Neural progenitor cell (in vitro differentiated cells): ENCODE data around the gene PIGP. TPM values are rescaled to one million over a fixed set of nuclear protein-coding genes. Genes with fewer than 3 reads are reported as not detected.

ENCODE experiments used
- DNase-seq: peaks from one replicate; pipeline ENCODE4 v3.0.0-alpha.2; 2016; ENCODE audit warnings: low spot score
- H2AFZ ChIP-seq: fragments of 200-600 bp; sonication (generic); replicated peaks from 2 replicates; pipeline ENCODE4 v1.6.1; 2016; ENCODE audit warnings: antibody characterized with exemption
- H3F3A ChIP-seq: fragments of 200-600 bp; sonication (generic); 2 replicates; pipeline ENCODE4 v1.6.1; 2016; ENCODE audit warnings: antibody characterized with exemption, low read depth
- H3K27ac ChIP-seq: fragments of 200-600 bp; sonication (generic); 2 replicates; pipeline ENCODE4 v1.5.1; 2016; ENCODE audit warnings: mild to moderate bottlenecking
- H3K27me3 ChIP-seq: fragments of 200-600 bp; sonication (generic); 2 replicates; pipeline ENCODE4 v1.6.1; 2016; ENCODE audit warnings: mild to moderate bottlenecking, moderate library complexity
- H3K36me3 ChIP-seq: fragments of 200-600 bp; sonication (generic); 2 replicates; pipeline ENCODE4 v1.5.1; 2016
- H3K4me1 ChIP-seq: fragments of 200-600 bp; sonication (generic); 2 replicates; pipeline ENCODE4 v1.6.1; 2016; ENCODE audit warnings: mixed run types
- H3K4me2 ChIP-seq: fragments of 200-600 bp; sonication (generic); 2 replicates; pipeline ENCODE4 v1.6.1; 2016
- H3K4me3 ChIP-seq: fragments of 200-600 bp; sonication (generic); 2 replicates; pipeline ENCODE4 v1.5.1; 2016
- H3K79me2 ChIP-seq: fragments of 200-600 bp; sonication (generic); 2 replicates; pipeline ENCODE4 v1.6.1; 2016; ENCODE audit warnings: low read depth
- H3K9ac ChIP-seq: fragments of 200-600 bp; sonication (generic); 2 replicates; pipeline ENCODE4 v1.6.1; 2016
- H3K9me3 ChIP-seq: fragments of 200-600 bp; sonication (generic); 2 replicates; pipeline ENCODE4 v1.5.1; 2016; ENCODE audit warnings: low read depth
- H4K20me1 ChIP-seq: fragments of 200-600 bp; sonication (generic); 2 replicates; pipeline ENCODE4 v1.6.1; 2016; ENCODE audit warnings: low read depth
- H3K27ac Mint-ChIP-seq: 3 replicates; pipeline ENCODE4 v1.8.0; 2021; ENCODE audit warnings: mixed read lengths
- H3K27me3 Mint-ChIP-seq: 2 replicates; pipeline ENCODE4 v1.8.0; 2022; ENCODE audit warnings: low read depth, mild to moderate bottlenecking, inconsistent platforms, moderate library complexity, mixed read lengths; ENCODE audit not compliant: insufficient read depth
- H3K36me3 Mint-ChIP-seq: 3 replicates; pipeline ENCODE4 v1.8.0; 2021; ENCODE audit warnings: mixed read lengths
- H3K4me1 Mint-ChIP-seq: 3 replicates; pipeline ENCODE4 v1.8.0; 2021; ENCODE audit warnings: mixed read lengths
- H3K4me3 Mint-ChIP-seq: 3 replicates; pipeline ENCODE4 v1.8.0; 2021; ENCODE audit warnings: mild to moderate bottlenecking, moderate library complexity, mixed read lengths
- H3K9me3 Mint-ChIP-seq: 3 replicates; pipeline ENCODE4 v1.8.0; 2020; ENCODE audit warnings: mixed read lengths
- CTCF ChIP-seq: fragments of 200-600 bp; sonication (generic); IDR thresholded peaks from 2 replicates; pipeline ENCODE4 v1.5.1; 2017; ENCODE audit warnings: antibody characterized with exemption, mild to moderate bottlenecking
- EZH2 ChIP-seq: fragments of 200-600 bp; sonication (generic); IDR thresholded peaks from 2 replicates; pipeline ENCODE4 v1.6.1; 2017; ENCODE audit warnings: antibody characterized with exemption, mild to moderate bottlenecking, moderate library complexity
- EZH2phosphoT487 ChIP-seq: fragments of 200-600 bp; sonication (generic); IDR thresholded peaks from 2 replicates; pipeline ENCODE4 v1.6.1; 2017; ENCODE audit warnings: antibody characterized with exemption
- total RNA-seq: library from RNA; depleted of rRNA; stranded (reverse); fragments of >200 nt; gene quantifications from 2 replicates; pipeline ENCODE4 v1.2.3, GENCODE V29; 2015; ENCODE audit warnings: low replicate concordance

PIGP gene
- total RNA-seq, 1 donor from 2014 or later: 25.8 TPM

- H3K79me2 ChIP-seq: peaks cover 21% of the 10 kb centered on the region
Measured at GRCh38 chr21:37087188-37087587, 14.3 kb upstream of the PIGP start.

GRCh38 chr21:37085726-37086125 is 12.9 kb upstream of the PIGP start:
- Mint-ChIP-seq H3K36me3 (peaks cover 33% of the 10 kb centered on the region), H3K9me3 (peaks cover 13% of the 10 kb centered on the region), H3K4me1 (no peaks in the 10 kb centered on the region), H3K27ac (no peak overlapping the region), H3K4me3 (no peak overlapping the region), H3K27me3 (no peaks in the 10 kb centered on the region)
- Histone ChIP-seq H3K27me3 (no peaks in the 10 kb centered on the region), H3K4me3 (no peak overlapping the region), H3K9ac (no peak overlapping the region), H3K9me3 (no peaks in the 10 kb centered on the region), H3F3A (no peaks in the 10 kb centered on the region), H3K4me1 (no peaks in the 10 kb centered on the region), H3K27ac (no peak overlapping the region), H3K79me2 (peaks cover 31% of the 10 kb centered on the region), H4K20me1 (peaks cover 43% of the 10 kb centered on the region), H2AFZ (no peak overlapping the region), H3K4me2 (no peak overlapping the region), H3K36me3 (no peaks in the 10 kb centered on the region)
- DNase-seq: no peak
- TF ChIP-seq EZH2phosphoT487 (no peak), CTCF (no peak), EZH2 (no peak)

More at GRCh38 chr21:37087188-37087587, 14.3 kb upstream of the PIGP start:
- Histone ChIP-seq H3K4me1 (no peaks in the 10 kb centered on the region), H3K27me3 (no peaks in the 10 kb centered on the region), H3F3A (peaks cover 3% of the 10 kb centered on the region), H2AFZ (no peak overlapping the region), H3K27ac (no peak overlapping the region), H3K4me2 (no peak overlapping the region), H4K20me1 (peaks cover 53% of the 10 kb centered on the region), H3K36me3 (no peaks in the 10 kb centered on the region), H3K9me3 (no peaks in the 10 kb centered on the region), H3K4me3 (no peak overlapping the region), H3K9ac (no peak overlapping the region)
- H3K27ac Mint-ChIP-seq: no peak overlapping the region
- no peaks in the 10 kb centered on the region for H3K4me1 Mint-ChIP-seq
- no peak overlapping the region for H3K4me3 Mint-ChIP-seq
- peak; percentile 7 for DNase-seq
- H3K27me3 Mint-ChIP-seq: no peaks in the 10 kb centered on the region
- H3K9me3 Mint-ChIP-seq: peaks cover 5% of the 10 kb centered on the region
- no peak for TF ChIP-seq EZH2
- TF ChIP-seq CTCF: peak; percentile 21
- H3K36me3 Mint-ChIP-seq: peaks cover 29% of the 10 kb centered on the region

- no peak overlapping the region for H2AFZ ChIP-seq
- H3K9ac ChIP-seq: no peak overlapping the region
- Mint-ChIP-seq H3K4me3 (no peak overlapping the region), H3K4me1 (no peaks in the 10 kb centered on the region), H3K27me3 (no peaks in the 10 kb centered on the region), H3K27ac (no peak overlapping the region), H3K36me3 (peaks cover 33% of the 10 kb centered on the region), H3K9me3 (peaks cover 32% of the 10 kb centered on the region)
- no peak overlapping the region for H3K27ac ChIP-seq
- H3F3A ChIP-seq: no peaks in the 10 kb centered on the region
- no peak overlapping the region for H3K4me3 ChIP-seq
- no peaks in the 10 kb centered on the region for H3K27me3 ChIP-seq
- H3K4me1 ChIP-seq: no peaks in the 10 kb centered on the region
- no peaks in the 10 kb centered on the region for H3K9me3 ChIP-seq
- H3K4me2 ChIP-seq: no peak overlapping the region
- peaks cover 27% of the 10 kb centered on the region for H4K20me1 ChIP-seq
- TF ChIP-seq CTCF (no peak), EZH2phosphoT487 (no peak), EZH2 (no peak)
- H3K36me3 ChIP-seq: no peaks in the 10 kb centered on the region
- H3K79me2 ChIP-seq: peaks cover 55% of the 10 kb centered on the region
- DNase-seq: no peak
Measured at GRCh38 chr21:37082856-37083528, 10.1 kb upstream of the PIGP start.
